ENCODE results near the gene TMEM30A. TPM values are rescaled to one million over a fixed set of nuclear protein-coding genes. Genes with fewer than 3 reads are reported as not detected.

The TMEM30A gene
- total RNA-seq, 1 experiment from 2014 or later: 142 TPM

- no peak for DNase-seq (ENCODE audit: low read depth)
Measured at GRCh38 chr6:75291744-75292143, 7.2 kb upstream of the TMEM30A start.

GRCh38 chr6:75291331-75291730 is 6.7 kb upstream of the TMEM30A start:
- DNase-seq (ENCODE audit: low read depth): no peak

- no peak for DNase-seq (ENCODE audit: low read depth)
Measured at GRCh38 chr6:75290136-75290945, 5.7 kb upstream of the TMEM30A start.

GRCh38 chr6:75288023-75288422 is 3.4 kb upstream of the TMEM30A start:
- DNase-seq (ENCODE audit: low read depth): no peak

GRCh38 chr6:75287424-75287823 is 2.8 kb upstream of the TMEM30A start:
- no peak for DNase-seq (ENCODE audit: low read depth)

GRCh38 chr6:75286955-75287354 is 2.4 kb upstream of the TMEM30A start:
- DNase-seq (ENCODE audit: low read depth): no peak

GRCh38 chr6:75285283-75285639 is 669 bp upstream of the TMEM30A start:
- peak; percentile 39 for DNase-seq (ENCODE audit: low read depth)

- no peak for DNase-seq (ENCODE audit: low read depth)
Measured at GRCh38 chr6:75283907-75284631, 523 bp downstream of the TMEM30A start.

- DNase-seq (ENCODE audit: low read depth): peak; percentile 7
Measured at GRCh38 chr6:75282706-75283105, 1.9 kb downstream of the TMEM30A start.

GRCh38 chr6:75281653-75282052 is 2.9 kb downstream of the TMEM30A start:
- no peak for DNase-seq (ENCODE audit: low read depth)

GRCh38 chr6:75280131-75280855 is 4.3 kb downstream of the TMEM30A start:
- DNase-seq (ENCODE audit: low read depth): no peak

GRCh38 chr6:75279418-75279817 is 5.2 kb downstream of the TMEM30A start:
- DNase-seq (ENCODE audit: low read depth): no peak

- no peak for DNase-seq (ENCODE audit: low read depth)
Measured at GRCh38 chr6:75278474-75279077, 6.0 kb downstream of the TMEM30A start.

- DNase-seq (ENCODE audit: low read depth): peak; percentile 60
Measured at GRCh38 chr6:75275067-75275466, 9.5 kb downstream of the TMEM30A start.

GRCh38 chr6:75273009-75273408 is 11.6 kb downstream of the TMEM30A start:
- DNase-seq (ENCODE audit: low read depth): no peak

GRCh38 chr6:75272145-75272840 is 12.3 kb downstream of the TMEM30A start:
- DNase-seq (ENCODE audit: low read depth): no peak

GRCh38 chr6:75268988-75269354 is 15.6 kb downstream of the TMEM30A start:
- no peak for DNase-seq (ENCODE audit: low read depth)

- no peak for DNase-seq (ENCODE audit: low read depth)
Measured at GRCh38 chr6:75268121-75268987, 16.2 kb downstream of the TMEM30A start.

GRCh38 chr6:75267461-75267860 is 17.1 kb downstream of the TMEM30A start:
- no peak for DNase-seq (ENCODE audit: low read depth)

GRCh38 chr6:75266716-75267291 is 17.8 kb downstream of the TMEM30A start:
- DNase-seq (ENCODE audit: low read depth): peak; percentile 50
